Anterior cingulate cortex (tissue), 58 donors: ENCODE results near the gene NSA2.
A peak's percentile ranks its signal among the peaks of the same experiment; 100 is the strongest.
"Not testable (repeated sequence)": the region's sequence is repeated elsewhere in the genome, so short reads cannot be mapped to it uniquely, and the experiment has no call there.

Source experiments
- DNase-seq, 58 donors: peaks; one replicate each; lab custom pipeline; 2025; lab: John Stamatoyannopoulos, UW

NSA2 gene

DNA sequence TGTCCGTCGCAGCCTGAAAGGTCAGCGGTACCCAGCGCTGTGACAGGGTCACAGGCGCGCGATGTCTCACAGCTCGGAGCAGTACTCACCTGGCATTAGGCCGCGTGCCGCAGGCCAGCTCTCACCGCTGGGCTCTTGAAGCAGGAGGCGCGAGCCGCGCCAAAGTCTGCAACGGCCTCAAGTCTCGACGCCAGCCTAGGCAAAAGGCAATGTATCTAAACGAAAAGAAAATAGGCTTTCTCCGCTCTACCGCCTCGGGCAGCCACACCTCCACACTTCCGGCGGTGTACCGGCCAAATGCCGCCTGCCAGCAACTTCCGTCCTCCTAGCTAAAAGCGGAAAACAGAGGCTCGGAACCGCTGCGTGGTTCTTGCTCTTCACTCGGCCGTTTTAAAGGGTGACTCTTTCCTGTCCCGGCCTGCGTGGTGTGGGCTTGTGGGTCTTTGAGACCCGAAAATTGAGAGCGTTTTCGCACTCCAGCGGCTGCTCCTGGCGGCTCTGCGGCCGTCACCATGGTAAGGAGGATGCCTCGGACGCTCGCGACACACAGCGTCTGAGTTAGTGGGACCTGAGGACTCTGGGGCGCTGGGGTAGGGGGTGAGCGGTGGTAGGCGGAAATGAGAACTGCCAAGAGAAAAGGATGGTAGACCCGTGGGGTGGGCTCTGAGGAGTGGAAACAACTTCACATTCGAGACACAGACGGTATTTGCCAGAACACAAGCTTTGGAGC lies at the start of gene NSA2, which contains the start of gene GFM2:
TSS of gene NSA2 (plus strand) at position 401 of the 730 bp plus-strand sequence. CDS start at position 513, 112 bp downstream.
TSS of gene GFM2 (minus strand) at position 269 of the 730 bp plus-strand sequence. CDS start 3,375 bp downstream, outside the sequence.
- peak; percentile 73 to 98 (median 92) for DNase-seq

DNA sequence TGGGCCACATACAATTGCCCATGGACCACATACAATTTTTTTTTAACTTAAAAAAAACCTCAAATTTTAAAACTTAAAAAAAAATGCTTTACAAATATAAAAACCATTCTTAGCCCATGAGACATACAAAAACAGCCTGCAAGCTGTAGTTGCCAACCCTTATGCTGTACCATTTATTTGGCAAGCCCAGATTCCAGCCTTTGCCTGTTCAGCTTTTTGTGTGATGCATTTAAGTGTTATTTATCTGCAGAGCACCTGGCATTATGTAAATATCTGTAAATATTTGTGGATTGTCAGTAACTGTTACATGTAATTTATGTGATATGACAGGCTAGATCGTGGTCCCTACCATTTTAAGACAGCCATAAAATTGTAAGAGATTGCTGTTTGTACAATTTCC lies 49.5 kb upstream of the NSA2 start:
- DNase-seq, result no peak

DNA sequence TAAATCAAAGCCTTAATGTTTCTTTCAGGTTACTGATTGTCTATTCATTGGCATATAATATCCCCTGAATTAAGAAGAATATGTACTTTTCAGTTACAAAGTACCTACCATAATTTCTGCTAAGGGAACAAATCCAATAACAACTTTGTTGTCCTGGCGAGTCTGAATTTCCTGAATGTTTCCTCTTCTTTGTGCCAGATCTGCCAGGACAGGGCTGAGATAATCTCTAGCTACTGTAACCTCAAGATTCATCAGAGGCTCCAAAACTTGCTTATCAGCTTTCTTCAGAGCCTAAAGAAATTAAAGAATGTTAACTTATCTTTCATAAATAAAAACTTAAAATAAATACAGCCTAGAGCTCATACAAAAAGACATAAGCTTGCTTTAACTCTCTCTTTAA lies 44.8 kb upstream of the NSA2 start:
- DNase-seq, result no peak

DNA sequence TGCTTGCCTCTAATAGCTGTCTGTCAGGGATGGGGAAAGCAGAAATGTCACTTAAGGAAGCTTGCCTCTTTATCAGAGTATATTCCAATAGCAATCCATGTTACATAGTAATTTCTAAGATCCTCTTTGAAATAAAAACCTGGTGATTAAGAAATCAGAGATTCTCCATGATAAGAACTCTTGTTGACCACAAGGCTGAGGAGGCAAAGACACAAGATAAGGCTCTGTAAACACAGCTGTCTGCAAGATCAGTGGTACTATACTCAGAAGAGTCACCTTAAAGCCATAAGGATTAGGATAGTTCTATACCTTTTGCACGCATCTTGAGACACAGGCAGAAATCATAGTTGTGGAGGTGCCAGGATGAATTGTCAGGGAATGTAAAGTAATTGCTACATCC lies 41.7 kb upstream of the NSA2 start:
- no peak for DNase-seq

DNA sequence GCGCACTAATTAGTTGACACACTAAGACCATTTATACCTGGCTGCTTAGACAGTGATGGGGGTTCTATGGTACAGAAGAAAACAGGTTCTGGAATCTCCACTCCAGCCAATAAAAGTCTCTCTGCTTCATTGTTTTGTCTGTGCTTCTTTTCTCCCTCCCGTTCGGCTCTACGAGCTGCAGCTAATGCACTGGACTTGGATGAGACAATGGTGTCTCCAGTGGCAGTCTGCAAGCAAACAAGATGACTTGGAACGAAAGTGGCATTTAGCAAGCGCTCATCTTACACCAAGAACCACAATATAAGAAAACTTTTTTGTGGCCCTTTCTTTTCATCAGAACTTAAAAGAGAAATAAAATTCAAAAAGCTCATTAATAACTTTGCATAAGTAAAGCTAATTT lies 30.3 kb upstream of the NSA2 start:
- peak in 12 of 58 donors; percentile 0 to 33 (median 2) for DNase-seq

DNA sequence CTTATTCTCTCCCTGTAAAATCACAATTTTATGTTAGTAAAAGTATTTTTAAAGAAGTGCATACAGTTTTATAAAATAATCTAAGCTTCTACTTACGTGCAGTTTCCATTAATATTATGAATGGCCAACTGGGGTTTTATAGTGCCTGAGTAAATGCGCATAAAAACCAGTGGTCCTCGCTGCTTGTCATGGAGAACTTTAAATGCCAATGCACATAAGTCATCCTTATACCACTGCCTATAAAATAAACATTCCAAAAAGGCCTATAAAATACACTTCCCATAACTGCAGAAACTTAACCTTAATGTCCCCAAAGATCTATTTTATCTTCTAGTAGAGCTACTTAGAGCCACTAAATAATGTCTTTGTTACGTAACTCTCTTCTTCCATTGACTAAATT lies 28.6 kb upstream of the NSA2 start:
- DNase-seq, result no peak

DNA sequence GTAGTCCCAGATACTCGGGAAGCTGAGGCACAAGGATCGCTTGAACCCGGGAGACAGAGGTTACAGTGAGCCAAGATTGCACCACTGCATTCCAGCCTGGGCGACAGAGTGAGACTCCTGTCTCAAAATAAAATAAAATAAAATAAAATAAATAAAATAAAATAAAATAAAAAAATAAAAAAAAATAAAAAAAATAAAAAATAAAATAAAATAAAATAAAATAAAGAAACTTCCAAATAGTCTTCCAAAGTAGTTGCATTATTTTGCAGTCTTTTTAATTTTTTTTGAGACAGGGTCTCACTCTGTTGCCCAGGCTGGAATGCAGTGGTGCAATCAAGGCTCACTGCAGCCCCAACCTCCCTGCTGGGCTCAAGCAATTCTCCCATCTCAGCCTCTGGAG lies 18.3 kb upstream of the NSA2 start:
- DNase-seq, result not testable (repeated sequence)

DNA sequence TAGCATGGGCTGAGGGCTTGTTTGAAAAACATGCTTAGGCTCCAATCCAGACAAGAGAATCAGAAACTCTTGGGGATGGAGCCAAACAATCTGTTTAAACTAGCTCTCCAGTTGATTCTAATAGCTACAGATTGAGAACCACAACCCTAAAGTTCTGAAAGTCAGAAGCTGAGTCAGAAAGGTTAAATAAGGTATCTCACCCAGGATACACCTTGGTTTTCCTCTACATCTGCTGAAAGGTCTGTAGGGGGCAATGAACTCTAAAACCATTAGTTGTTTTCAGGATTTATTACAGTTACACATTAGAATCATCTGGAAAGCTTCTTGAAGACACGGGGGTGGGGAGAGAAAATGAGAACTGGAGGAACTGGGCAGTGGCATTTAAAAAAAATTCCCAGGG lies 5.8 kb upstream of the NSA2 start:
- no peak for DNase-seq

DNA sequence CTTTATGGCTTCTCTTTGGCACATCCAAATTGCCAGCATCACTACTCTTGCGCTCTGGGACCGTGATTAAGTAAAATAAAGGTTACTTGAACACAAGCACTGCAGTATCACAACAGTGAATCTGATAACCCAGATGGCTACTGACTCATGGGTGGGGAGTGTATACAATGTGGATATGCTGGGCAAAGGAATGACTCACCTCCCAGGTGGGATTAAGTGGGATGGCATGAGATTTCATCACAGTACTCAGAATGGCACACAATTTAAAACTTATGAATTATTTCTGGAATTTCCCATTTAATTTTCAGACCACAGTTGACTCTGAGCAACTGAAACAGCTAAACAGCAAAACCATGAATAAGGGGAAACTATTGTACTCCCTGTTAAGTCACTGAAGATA lies 4.5 kb upstream of the NSA2 start:
- no peak for DNase-seq

DNA sequence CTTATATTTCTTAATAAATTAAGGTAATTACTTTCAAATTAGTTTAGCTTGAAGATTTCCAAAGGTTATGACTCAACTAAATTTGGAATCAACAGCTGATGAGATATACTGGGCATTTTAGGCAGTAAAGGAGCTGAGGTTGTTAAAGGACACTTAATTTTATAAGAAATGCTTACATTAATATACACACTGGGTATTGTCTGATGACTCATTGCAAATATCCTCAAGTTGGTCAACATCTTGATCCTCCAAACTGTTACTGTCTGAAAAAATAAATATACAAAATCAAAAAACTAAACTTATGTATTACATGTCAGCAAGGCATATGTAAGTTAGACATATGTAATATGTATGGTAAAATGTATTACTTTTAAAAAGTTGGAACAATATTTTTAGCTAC lies 3.5 kb upstream of the NSA2 start:
- DNase-seq, result no peak

DNA sequence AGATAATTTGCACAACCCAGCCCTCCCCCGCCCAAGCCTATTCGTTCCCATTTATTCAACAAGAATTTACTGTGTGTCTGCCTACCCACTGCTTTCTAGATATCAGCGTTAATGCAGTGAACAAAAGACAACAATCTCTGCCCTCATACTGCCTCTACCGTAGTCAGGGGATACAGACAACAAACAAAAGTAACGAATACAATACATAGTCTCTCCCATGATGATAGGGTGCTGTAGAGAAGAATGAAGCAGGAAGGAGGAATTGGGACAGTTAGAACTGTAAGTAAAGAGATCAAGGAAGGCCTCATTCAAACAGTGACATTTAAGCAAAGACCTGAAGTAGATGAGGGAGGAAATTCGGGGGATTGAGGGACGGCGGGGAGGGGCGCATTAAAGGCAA lies 1.8 kb upstream of the NSA2 start:
- no peak for DNase-seq

DNA sequence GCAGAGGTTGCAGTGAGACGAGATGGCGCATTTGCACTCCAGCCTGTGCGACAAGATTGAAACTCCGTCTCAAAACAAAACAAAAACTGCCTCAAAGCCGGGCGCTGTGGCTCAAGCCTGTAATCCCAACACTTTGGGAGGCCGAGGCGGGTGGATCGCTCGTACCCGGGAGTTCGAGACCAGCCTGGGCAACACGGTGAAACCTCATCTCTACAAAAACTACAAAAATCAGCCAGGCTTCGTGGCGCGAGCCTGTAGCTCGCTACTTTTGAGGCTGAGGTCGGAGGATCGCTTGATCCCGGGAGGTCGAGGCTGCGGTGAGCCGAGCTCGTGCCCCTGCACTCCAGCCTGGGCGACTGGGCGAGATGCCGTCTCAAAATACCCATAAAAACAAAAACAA lies 1.1 kb upstream of the NSA2 start:
- no peak for DNase-seq

DNA sequence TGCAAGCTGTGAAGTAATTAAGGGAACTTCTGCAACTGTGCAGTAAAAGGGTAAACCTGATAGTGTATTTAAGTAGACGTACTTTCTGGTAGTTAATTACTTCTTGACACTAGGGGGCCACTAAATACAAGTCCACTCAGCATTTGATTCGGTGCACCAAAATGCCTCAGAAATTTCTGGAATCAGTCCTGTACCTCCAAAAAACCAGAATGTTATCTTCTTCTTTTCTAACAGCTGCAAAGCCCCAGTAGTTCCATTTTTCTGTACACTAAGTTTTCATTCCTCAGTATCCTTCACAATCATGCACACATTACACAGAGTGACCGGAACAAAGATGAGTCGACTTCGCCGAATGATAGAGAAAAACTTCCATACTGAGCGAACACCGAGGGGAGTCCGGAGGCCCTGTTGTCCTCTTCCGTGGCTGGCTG lies 616 bp upstream of the NSA2 start:
- peak in 2 of 58 donors; percentile 22 to 29 for DNase-seq

DNA sequence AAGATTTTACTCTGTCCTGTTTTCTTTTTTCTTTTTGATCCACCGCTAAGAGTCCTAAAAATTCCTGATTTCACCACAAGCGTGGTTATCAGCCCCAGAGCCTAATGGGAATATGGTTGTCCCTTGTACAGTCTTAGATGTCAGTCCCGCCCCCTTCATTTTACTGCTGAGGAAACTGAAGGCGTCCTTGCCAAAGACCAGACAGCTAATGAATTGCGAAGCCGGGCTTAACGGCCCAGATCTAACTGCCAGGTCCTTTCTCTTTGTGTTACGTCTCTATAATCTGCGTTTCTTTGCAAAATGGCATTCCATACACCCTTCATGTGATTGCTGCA lies 497 bp downstream of the NSA2 start:
- peak in 5 of 58 donors; percentile 17 to 46 (median 33) for DNase-seq

DNA sequence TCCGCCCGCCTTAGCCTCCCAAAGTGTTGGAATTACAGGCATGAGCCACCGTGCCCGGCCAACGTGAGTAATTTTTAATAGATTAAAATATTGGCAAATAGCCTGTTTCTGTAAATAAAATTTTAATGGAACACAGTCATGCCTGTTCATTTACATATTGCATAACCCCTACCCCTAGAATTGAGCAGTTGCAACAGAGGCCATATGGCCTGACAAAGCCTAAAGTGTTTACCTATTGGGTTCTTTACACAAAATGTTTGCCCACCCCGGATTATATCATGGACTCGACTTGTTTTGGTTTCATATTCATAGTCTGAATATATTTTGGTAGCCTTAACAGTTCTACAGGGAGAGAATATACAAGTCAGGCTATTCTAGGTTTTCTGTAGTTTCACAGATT lies 5.3 kb downstream of the NSA2 start:
- no peak for DNase-seq

DNA sequence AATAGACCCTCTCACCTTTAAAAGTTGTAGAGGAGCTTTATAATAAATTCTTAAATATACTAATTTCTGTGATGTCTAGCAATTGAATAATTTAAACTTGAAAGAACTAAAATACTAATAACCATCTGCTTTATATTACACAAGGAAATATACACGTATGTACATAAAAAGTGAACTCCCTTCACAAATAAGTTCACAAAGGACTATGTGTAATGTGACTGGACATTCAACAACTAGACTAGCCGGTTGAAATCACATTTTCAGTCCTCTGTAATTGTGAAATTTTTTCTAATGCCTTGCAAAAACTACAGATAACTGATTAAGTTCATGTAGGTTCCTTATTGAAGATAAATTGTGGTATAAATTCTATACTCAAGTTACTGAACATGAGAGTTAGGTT lies 11.6 kb downstream of the NSA2 start:
- no peak for DNase-seq

DNA sequence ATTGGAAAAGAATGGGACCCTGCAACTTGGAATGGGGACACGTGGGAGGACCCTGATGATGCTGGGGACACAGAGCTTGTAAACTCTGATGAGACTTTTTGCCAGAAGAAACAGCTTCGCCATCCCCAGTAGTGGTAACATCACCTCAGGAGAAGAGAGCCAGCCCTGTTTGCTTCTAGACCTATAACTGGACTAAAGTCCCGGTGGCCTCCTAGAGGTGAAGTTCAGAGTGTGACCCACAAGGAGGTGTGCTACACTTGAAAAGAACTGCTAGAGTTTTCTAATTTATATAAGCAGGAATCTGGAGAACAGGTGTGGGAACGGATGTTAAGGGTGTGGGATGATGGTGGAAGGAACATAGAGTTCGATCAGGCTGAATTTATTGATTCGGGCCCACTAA lies 19.8 kb downstream of the NSA2 start:
- no peak for DNase-seq

DNA sequence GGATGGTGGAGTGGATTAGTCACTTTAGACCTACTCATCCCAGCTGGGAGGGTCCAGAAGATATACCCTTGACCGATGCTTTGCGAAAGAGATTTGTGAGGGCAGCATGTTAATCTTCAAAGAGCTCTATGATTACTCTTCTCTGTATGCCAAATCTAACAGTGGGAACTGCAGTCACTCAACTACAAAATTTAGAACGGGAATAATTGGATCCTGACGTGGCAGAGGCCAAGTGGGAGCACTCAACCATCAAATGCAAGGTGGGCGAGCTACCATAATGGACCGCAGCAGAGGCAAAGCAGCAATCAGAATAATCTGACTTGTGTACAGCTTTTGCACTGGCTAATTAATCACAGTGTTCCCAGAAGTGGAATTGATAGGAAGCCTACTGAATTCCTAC lies 20.4 kb downstream of the NSA2 start:
- no peak for DNase-seq

DNA sequence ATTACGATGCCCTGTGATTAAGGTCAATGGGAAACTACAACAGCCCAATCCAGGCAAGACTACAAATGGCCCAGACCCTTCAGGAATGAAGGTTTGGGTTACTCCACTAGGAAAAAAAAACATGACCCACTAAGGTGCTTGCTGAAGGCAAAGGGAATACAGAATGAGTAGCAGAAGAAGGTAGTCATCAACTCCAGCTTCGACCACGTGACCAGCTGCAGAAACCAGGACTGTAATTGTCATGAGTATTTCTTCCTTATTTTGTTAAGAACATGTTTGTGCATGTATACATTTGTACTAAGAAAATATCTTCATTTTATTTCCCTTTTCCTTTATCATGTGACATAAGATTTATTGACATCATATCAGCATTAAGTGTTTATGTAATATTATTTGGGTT lies 24.6 kb downstream of the NSA2 start:
- not testable (repeated sequence) for DNase-seq

DNA sequence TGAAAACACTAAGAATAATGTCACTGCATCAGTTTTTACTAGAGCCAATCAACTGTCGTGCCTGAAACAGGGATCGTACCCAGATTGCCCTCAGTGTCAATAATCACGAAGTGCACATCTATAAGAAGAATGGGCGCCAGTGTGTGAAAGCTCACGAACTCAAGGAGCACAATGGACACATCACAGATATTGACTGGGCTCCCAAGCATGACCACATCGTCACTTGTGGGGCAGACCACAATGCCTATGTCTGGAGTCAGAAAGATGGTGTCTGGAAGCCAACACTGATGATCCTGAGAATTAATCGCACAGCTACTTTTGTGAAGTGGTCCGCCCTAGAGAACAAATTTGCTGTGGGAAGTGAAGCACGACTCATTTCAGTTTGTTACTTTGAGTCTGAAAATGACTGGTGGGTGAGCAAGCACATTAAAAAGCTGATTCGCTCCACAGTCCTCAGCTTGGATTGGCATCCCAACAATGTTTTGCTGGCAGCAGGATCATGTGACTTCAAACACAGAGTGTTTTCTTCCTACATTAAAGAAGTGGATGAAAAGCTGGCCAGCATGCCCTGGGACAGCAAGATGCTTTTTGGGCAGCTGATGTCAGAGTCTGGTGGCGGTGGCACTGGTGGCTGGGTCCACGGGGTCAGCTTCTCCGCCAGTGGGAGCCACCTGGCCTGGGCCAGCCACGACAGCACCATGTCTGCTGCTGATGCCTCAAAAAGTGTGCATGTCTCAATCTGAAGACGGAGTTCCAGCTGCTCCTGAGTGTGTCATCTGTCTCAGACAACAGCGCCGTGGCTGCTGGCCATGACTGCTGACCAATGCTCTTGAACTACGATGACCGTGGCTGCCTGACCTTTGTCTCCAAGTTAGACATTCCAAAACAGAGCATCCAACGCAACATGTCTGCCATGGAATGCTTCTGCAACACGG lies 32.2 kb downstream of the NSA2 start:
- DNase-seq, result peak in 40 of 58 donors; percentile 1 to 80 (median 37)

DNA sequence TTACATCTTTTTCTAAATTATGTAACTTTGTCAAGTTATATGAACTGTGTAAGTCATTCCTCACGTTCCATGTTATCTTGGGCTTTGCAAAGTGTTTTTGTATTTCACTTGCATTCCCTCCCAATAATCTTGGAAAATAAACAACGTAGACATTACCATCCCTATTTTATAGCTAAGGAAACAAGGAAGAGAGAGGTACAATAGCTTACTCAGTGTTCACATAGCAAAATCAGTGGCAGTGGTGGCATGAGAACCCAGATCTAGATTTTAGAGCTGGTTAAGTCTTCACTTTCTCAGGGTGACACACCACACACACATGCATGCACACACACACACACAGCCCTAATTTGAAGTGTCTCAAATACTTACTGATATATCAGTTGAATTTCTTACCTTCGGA lies 34.1 kb downstream of the NSA2 start:
- no peak for DNase-seq

DNA sequence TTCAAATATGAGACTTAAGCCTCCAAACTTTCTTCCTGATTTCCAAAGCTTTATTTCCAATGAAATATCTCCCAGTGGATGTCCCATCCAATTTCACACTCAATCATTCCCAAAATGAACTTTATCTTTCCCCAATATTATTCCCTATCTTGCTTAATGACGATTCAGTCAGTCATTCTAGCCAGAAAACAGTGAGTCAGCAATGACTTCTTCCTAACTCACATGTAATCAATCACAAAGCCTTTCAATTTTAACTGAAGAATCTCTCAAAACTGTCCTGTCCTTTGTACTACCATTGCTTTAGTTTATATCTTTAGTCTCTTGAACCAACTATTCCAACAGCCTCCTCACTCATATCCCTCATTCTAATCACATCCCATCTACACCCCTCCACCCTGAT lies 34.9 kb downstream of the NSA2 start:
- no peak for DNase-seq
